ENCODE data around the gene HS3ST4. TPM values are rescaled to one million over a fixed set of nuclear protein-coding genes. Genes with fewer than 3 reads are reported as not detected.

HS3ST4 gene
- total and polyA plus RNA-seq, 11 donors: not detected

- Histone ChIP-seq H3K4me1 (no peaks in the 10 kb centered on the region), H3K9me3 (no peaks in the 10 kb centered on the region), H3K27ac (no peak overlapping the region), H3K4me3 (no peak overlapping the region), H3K36me3 (no peaks in the 10 kb centered on the region), H3K27me3 (no peaks in the 10 kb centered on the region)
- 75 to 82% (median 81%) methylated on average over 7 of the region's 7 CpGs for WGBS, 4 donors
- DNase-seq (no peak), ATAC-seq (no peak)
- intact Hi-C loops (cut with DNase I): loop anchor here in 1 of 10 donors (5.0 kb wide), 1 partner anchor 52 kb away; no protein-coding TSS in a partner anchor
- TF ChIP-seq CTCF (IDR thresholded peaks at IDR 0.05): no peak
- TF ChIP-seq POLR2A (IDR thresholded peaks at IDR 0.05): no peak
These were observed 297.1 kb downstream of the HS3ST4 start for GRCh38 chr16:25988882-25989281.

GRCh38 chr16:25996052-25996451 lies 304.3 kb downstream of the HS3ST4 start:
- Histone ChIP-seq H3K36me3 (no peaks in the 10 kb centered on the region), H3K4me1 (no peaks in the 10 kb centered on the region), H3K27ac (no peak overlapping the region), H3K27me3 (peaks cover 0 to 6% (median 0%) of the 10 kb centered on the region in 9 donors), H3K9me3 (peaks cover 0 to 6% (median 0%) of the 10 kb centered on the region in 12 donors), H3K4me3 (no peak overlapping the region)
- no peak for TF ChIP-seq POLR2A (IDR thresholded peaks at IDR 0.05)
- TF ChIP-seq CTCF (IDR thresholded peaks at IDR 0.05): no peak
- WGBS, 4 donors: 47 to 60% (median 53%) methylated on average over 2 of the region's 2 CpGs
- ATAC-seq (no peak), DNase-seq (no peak)
- intact Hi-C loops (cut with DNase I): no loop called here

GRCh38 chr16:26005336-26005735 lies 313.6 kb downstream of the HS3ST4 start:
- intact Hi-C loops (cut with DNase I): no loop called here

GRCh38 chr16:26012376-26012775 lies 320.6 kb downstream of the HS3ST4 start:
- no peak for DNase-seq
- Histone ChIP-seq H3K9me3 (peaks cover 0 to 34% (median 15%) of the 10 kb centered on the region in 12 donors), H3K27me3 (peaks cover 0 to 6% (median 0%) of the 10 kb centered on the region in 9 donors), H3K4me3 (no peak overlapping the region), H3K27ac (no peak overlapping the region), H3K4me1 (no peaks in the 10 kb centered on the region), H3K36me3 (no peaks in the 10 kb centered on the region)
- WGBS, 4 donors: 73 to 84% (median 78%) methylated on average over 1 of the region's 1 CpG
- ATAC-seq: no peak
- intact Hi-C loops (cut with DNase I): no loop called here
- TF ChIP-seq CTCF (IDR thresholded peaks at IDR 0.05) (no peak), POLR2A (IDR thresholded peaks at IDR 0.05) (no peak)

More at GRCh38 chr16:26005336-26005735, 313.6 kb downstream of the HS3ST4 start:
- ATAC-seq: no peak
- H3K27me3 ChIP-seq: peaks cover 0 to 6% (median 0%) of the 10 kb centered on the region in 9 donors
- no peaks in the 10 kb centered on the region for H3K4me1 ChIP-seq
- no peak for DNase-seq
- 22 to 34% (median 23%) methylated on average over 5 of the region's 5 CpGs for WGBS, 4 donors
- peaks cover 0 to 25% (median 14%) of the 10 kb centered on the region in 12 donors for H3K9me3 ChIP-seq
- no peak for TF ChIP-seq POLR2A (IDR thresholded peaks at IDR 0.05)
- TF ChIP-seq CTCF (IDR thresholded peaks at IDR 0.05): no peak
- no peaks in the 10 kb centered on the region for H3K36me3 ChIP-seq
- no peak overlapping the region for H3K27ac ChIP-seq
- no peak overlapping the region for H3K4me3 ChIP-seq
